Measurements from ENCODE around the gene TSPAN9. TPM values are rescaled to one million over a fixed set of nuclear protein-coding genes. Genes with fewer than 3 reads are reported as not detected.

TSPAN9 gene
- total RNA-seq, 2 experiments from 2014 or later = 0.15 TPM; not detected in 1

DNA sequence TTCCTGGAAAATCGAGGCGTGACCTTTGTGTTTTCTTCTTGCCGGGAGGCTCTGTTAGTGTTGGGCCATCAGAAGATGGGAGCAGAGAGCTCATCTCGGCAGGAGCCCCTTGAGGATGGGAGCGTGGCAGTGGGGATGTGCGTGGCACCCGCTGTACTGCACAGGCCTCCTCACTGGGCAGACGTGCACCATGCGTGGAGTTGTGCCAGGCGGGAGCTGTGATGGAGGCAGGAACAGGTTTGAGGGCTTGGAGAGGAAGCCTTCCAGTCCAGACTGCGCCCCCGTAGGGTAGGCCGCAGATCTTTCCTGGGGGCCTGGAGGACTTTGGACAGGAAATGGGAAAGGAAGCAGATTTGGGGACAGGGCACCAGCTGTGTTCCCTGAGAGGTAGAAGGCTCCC, 197.5 kb downstream of the TSPAN9 start:
- Mint-ChIP-seq H3K27me3 (no peaks in the 10 kb centered on the region), H3K4me1 (no peaks in the 10 kb centered on the region), H3K36me3 (ENCODE audit: low read depth) (no peaks in the 10 kb centered on the region), H3K4me3 (no peak overlapping the region), H3K27ac (no peak overlapping the region), H3K9me3 (no peaks in the 10 kb centered on the region)
- no peak for DNase-seq
- POLR2A ChIA-PET = no interaction called here
- CTCF ChIA-PET = interaction anchor here (1.2 to 2.0 kb wide), 7 partner anchors 8 to 205 kb away, joined by 3 to 13 read pairs (median 5); no protein-coding TSS in a partner anchor

DNA sequence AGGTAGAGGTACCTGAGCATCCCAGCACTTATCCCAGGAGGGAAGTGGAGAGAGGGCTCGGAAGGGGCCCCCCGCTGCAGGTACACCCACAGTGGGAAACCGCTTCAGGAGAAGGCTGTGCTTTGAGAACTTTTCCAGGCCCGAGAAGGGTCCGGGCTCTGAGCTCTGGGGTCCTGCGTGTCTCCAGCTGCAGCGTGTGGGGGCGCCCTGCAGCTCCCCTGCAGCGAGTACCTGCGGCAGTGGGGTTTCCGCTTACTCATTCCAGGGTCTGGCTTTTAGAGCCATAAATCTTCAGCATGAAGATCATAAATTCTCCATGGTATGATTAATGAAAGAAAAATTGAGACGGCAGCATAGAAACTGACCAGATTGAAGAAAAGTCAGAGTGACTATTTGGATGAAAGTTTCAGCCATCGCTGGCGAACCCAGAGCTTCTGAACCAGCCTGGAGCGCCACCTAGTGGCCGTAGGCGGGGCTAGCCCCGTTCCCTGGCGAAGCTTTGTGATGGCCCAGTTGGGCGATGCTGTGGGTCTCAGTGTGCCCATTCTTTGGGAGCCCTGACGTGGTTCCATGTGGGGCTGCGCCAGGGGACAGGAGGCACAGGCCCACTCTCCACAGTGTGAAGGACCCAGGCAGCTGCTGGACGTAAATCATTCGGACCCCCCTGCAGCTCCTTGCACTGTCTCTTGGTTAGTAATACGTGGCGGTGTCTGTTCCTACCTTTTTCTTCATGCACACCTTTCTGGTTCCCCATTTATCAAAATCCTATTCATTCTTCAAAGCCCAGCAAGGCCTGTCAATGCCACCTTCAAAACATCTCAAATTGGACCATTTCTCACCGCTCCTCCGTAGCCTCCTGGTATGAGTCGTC, 198.2 kb downstream of the TSPAN9 start:
- Mint-ChIP-seq H3K27me3 (no peaks in the 10 kb centered on the region), H3K9me3 (no peaks in the 10 kb centered on the region), H3K36me3 (ENCODE audit: low read depth) (no peaks in the 10 kb centered on the region), H3K27ac (no peak overlapping the region), H3K4me3 (no peak overlapping the region), H3K4me1 (no peaks in the 10 kb centered on the region)
- peak; percentile 76 for DNase-seq
- CTCF ChIA-PET = interaction anchor here (0.6 to 2.0 kb wide), 15 partner anchors 9 to 525 kb away, joined by 3 to 13 read pairs (median 3); no protein-coding TSS in a partner anchor
- POLR2A ChIA-PET = no interaction called here

DNA sequence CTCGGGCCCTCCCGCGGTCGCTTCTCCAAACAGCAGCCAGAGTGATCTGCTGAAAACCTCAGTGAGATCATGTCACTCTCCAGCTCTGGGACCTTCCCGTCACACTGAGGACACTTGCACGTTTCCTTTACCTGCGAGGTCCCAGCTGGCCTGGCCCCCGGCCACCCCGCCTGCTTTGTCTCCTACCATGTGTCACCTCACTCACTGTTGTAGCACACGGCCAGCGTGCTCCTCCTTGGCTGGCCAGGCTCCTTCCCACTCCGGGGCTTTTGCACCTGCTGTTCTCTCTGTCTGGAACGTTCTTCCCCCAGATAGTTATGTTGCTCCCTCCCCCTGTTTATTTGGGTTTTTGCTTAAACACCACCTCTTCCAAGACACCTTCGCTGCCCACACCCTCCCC, 199.0 kb downstream of the TSPAN9 start:
- DNase-seq = no peak
- Mint-ChIP-seq H3K27me3 (no peaks in the 10 kb centered on the region), H3K4me3 (no peak overlapping the region), H3K36me3 (ENCODE audit: low read depth) (no peaks in the 10 kb centered on the region), H3K4me1 (no peaks in the 10 kb centered on the region), H3K9me3 (no peaks in the 10 kb centered on the region), H3K27ac (no peak overlapping the region)
- POLR2A ChIA-PET = no interaction called here
- CTCF ChIA-PET = interaction anchor here (0.8 to 1.9 kb wide), 6 partner anchors 11 to 206 kb away, joined by 3 to 13 read pairs (median 5); no protein-coding TSS in a partner anchor

DNA sequence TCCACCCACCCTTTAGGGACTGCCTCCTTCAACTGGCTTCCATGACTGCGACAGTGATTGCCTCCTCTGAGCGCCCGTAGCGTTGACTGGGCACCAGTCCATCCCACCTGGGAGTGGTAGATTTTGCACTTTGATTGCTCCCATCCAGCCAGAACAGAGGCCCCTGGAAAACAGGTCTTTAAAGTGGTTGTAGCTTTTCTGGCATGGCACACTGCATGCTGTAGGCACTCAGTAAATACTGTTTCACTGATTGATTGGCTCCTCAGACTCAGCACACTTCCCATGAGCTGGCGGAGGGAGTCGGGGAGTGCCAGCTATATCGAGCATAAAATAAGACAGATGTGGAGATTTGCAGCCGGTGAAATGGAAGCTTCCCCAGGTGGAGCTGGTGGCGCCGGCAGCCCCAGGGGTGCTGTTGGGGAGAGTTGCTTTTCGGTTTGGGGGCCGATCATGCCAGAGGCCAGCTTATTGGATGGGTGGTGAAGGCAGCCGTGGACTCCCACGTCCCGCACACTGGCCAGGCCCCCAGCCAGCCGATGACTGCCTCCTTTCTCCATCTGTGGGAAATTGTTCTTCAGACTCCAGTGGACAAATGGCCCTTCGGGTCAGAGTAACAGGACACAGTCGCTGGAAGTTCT, 200.2 kb downstream of the TSPAN9 start:
- no peaks in the 10 kb centered on the region for H3K27me3 Mint-ChIP-seq
- ChIA-PET POLR2A (no interaction called here), CTCF (interaction anchor here (1.0 kb wide), 2 partner anchors 10 to 23 kb away, joined by 3 to 4 read pairs; no protein-coding TSS in a partner anchor)
- H3K27ac Mint-ChIP-seq = no peak overlapping the region
- no peaks in the 10 kb centered on the region for H3K9me3 Mint-ChIP-seq
- DNase-seq = no peak
- H3K36me3 Mint-ChIP-seq (ENCODE audit: low read depth) = no peaks in the 10 kb centered on the region
- H3K4me3 Mint-ChIP-seq = no peak overlapping the region
- H3K4me1 Mint-ChIP-seq = no peaks in the 10 kb centered on the region

DNA sequence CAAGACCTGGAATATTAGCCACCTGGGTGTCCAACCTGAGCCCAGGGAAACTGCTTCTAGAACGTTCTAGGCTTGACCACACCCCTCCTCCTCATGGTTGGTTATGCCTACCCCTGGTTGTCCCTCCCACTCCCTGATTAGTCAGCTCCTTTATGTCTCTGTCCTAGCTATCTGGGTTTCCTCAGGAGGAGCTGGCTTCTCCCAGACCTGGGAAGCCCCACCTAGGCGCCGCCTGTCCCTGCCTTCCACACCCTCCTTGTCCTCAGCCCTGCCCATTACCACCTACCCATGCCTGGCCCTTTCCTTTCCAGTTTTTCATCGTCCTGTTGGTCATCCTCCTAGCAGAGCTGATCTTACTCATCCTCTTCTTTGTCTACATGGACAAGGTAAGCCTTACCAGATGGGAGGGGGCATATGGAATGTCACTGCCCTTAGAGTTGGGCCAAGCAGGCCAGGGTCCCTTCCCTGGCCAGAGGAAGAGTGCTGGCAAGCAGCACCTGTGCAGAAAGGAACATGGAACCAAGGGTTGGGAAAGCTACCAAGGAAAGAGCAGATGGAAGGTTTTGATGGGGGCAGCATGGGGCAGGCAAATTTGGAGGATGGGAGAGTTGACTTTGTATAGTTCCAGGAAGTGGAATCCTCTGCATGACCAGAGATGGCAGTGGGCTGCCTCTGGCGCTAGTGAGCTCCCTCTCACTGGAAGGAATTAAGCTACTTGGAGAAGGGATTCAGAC, 201.7 kb downstream of the TSPAN9 start:
- Mint-ChIP-seq H3K9me3 (no peaks in the 10 kb centered on the region), H3K4me1 (no peaks in the 10 kb centered on the region), H3K4me3 (no peak overlapping the region), H3K27ac (peak overlapping the region; percentile 25), H3K27me3 (no peaks in the 10 kb centered on the region), H3K36me3 (ENCODE audit: low read depth) (no peaks in the 10 kb centered on the region)
- POLR2A ChIA-PET = no interaction called here
- CTCF ChIA-PET = no interaction called here
- no peak for DNase-seq

DNA sequence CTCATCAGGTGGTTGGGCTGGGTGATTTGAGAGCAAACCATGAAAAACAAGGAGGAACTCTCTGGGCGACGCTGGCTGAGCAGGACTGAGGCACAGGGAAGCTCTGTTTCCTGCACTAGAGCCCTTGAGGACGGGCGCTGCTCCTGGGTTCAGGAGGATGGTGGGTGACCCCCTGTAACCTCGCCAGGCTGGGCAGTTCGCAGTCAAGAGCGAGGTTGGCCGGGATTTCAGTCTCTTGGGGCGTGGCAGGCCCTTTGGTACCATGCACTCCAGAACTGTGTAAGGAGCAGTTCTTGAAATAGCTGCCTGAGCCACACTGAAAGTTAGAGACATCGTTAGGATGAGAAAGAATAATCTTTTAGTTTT, 202.2 kb downstream of the TSPAN9 start:
- Mint-ChIP-seq H3K36me3 (ENCODE audit: low read depth) (no peaks in the 10 kb centered on the region), H3K4me3 (no peak overlapping the region), H3K9me3 (no peaks in the 10 kb centered on the region), H3K27me3 (no peaks in the 10 kb centered on the region), H3K27ac (no peak overlapping the region), H3K4me1 (no peaks in the 10 kb centered on the region)
- ChIA-PET CTCF (interaction anchor here (1.2 kb wide), 1 partner anchor 10 kb away, joined by 5 read pairs; no protein-coding TSS in a partner anchor), POLR2A (no interaction called here)
- DNase-seq = no peak

DNA sequence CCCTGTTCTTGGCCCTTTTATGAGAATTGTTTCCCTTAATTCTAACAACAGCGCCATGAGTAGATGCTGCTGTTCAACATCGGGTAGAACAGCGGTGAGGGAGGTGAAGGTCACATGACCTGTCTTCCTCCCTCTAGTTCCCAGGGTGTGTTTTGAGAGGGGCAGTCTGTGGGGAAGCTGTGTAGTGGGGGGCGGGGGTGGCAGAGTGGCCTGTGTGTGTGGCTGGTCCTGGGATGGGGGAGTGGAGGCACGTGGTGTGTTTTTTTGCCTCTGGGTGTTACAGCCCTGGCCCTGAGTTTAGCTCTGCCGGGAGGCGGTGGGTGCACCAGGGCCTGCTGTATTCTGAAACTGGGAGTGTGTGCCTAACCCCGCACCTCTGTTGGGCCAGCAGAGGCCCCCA, 202.7 kb downstream of the TSPAN9 start:
- POLR2A ChIA-PET = no interaction called here
- no peaks in the 10 kb centered on the region for H3K36me3 Mint-ChIP-seq (ENCODE audit: low read depth)

DNA sequence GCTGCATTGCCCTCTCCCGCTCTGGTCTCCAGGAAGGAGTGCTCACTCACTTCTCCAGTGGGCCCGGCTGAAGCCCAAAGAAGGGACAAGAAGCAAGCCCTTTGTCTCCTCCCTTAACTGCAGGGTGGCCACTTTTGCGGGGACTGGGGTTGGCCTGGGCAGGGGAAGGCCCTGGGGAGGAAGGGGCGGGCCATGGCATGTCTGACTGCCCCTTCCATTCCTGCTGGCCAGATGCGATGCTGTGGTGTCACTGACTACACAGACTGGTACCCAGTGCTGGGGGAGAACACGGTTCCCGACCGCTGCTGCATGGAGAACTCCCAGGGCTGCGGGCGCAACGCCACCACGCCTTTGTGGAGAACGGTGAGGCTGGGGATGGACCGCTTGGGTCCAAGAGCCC, 203.8 kb downstream of the TSPAN9 start:
- Mint-ChIP-seq H3K36me3 (ENCODE audit: low read depth) (no peaks in the 10 kb centered on the region), H3K4me3 (no peak overlapping the region), H3K4me1 (no peaks in the 10 kb centered on the region), H3K27me3 (no peaks in the 10 kb centered on the region), H3K9me3 (no peaks in the 10 kb centered on the region), H3K27ac (no peak overlapping the region)
- POLR2A ChIA-PET = no interaction called here
- CTCF ChIA-PET = interaction anchor here (0.9 to 1.0 kb wide), 2 partner anchors 19 to 208 kb away, joined by 3 read pairs; no protein-coding TSS in a partner anchor
- no peak for DNase-seq

More for the DNA sequence above, 202.7 kb downstream of the TSPAN9 start:
- Mint-ChIP-seq H3K4me3 (no peak overlapping the region), H3K27ac (no peak overlapping the region), H3K4me1 (no peaks in the 10 kb centered on the region), H3K27me3 (no peaks in the 10 kb centered on the region), H3K9me3 (no peaks in the 10 kb centered on the region)
- CTCF ChIA-PET = interaction anchor here (0.9 to 1.2 kb wide), 3 partner anchors 9 to 206 kb away, joined by 3 to 5 read pairs (median 3); no protein-coding TSS in a partner anchor
- no peak for DNase-seq

DNA sequence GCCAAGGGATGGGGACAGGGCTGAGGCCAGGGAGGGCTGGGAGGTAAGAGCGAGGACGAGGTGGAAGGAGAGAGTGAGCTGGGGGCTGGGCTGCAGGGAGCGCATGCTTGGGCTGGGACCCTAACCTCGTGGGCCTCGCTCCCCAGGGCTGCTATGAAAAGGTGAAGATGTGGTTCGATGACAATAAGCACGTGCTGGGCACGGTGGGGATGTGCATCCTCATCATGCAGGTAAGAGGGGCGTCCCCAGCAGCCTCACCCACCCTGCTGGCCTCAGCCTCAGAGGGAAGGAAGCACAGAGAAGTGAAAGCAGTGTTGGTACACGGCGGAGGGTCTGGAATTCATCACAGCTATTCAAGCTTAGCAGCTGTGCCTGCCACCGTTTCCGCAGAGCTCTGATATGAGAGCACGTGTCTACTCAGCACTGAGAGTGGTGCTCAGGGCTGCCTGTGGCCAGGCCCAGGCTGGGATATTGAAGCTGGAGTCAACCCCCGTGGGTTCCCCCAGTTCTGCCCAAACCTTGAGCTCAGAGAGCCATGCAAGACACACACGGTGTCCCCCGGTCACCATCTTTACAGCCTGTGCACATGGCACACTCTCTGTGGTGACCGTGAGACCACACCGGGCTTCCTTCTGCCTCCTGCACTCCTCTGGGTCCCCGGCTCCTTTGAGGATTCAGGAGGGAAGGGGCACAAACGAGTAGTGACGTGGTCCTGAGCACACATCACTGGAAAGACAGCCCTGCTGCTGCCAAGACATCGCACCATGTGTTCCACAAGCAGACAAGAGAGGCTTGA, 204.6 kb downstream of the TSPAN9 start:
- ChIA-PET CTCF (no interaction called here), POLR2A (no interaction called here)
- no peaks in the 10 kb centered on the region for H3K4me1 Mint-ChIP-seq
- DNase-seq = no peak
- no peak overlapping the region for H3K4me3 Mint-ChIP-seq
- H3K27me3 Mint-ChIP-seq = no peaks in the 10 kb centered on the region
- no peaks in the 10 kb centered on the region for H3K9me3 Mint-ChIP-seq
- H3K36me3 Mint-ChIP-seq (ENCODE audit: low read depth) = no peaks in the 10 kb centered on the region
- no peak overlapping the region for H3K27ac Mint-ChIP-seq

DNA sequence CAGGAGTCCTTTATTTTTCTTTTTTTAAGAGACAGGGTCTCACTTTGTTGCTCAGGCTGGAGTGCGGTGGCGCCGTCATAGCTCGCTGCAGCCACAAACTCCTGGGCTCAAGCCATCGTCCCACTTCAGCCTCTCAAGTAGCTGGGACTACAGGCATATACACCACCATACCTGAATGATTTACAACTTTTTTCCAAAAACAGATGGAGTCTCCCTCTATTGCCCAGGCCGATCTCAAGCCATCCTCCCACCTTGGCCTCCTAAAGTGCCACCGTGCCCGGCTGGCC, 205.1 kb downstream of the TSPAN9 start:
- Mint-ChIP-seq H3K4me1 (no peaks in the 10 kb centered on the region), H3K4me3 (no peak overlapping the region), H3K36me3 (ENCODE audit: low read depth) (no peaks in the 10 kb centered on the region), H3K27ac (no peak overlapping the region), H3K27me3 (no peaks in the 10 kb centered on the region), H3K9me3 (no peaks in the 10 kb centered on the region)
- POLR2A ChIA-PET = no interaction called here
- CTCF ChIA-PET = no interaction called here
- no peak for DNase-seq

DNA sequence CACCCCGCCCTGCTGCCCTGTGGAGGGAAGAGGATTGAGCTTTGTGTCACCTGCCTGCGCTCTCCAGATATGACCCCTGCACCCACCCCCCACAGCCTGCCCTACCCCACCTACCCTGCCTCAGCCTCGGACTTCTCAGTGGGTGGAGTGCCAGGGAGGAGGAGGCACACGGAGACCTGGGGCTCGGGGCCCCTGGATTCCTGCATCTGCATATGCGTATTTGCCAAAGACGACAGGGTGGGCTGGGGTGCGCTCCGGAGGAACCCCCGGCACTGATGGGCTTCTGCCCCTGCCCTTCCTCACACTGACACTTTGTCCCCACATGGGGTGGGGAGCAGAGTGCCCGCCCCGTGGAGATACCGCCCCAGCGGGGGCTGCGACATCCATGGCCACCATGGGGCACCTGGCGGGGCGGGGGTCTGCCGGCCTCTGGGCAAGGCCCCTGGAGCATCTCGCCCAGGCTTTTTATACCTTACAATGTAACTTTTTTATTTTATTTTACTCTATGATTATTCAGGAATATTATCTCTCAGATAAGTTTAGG, 206.0 kb downstream of the TSPAN9 start:
- H3K27me3 Mint-ChIP-seq = no peaks in the 10 kb centered on the region

DNA sequence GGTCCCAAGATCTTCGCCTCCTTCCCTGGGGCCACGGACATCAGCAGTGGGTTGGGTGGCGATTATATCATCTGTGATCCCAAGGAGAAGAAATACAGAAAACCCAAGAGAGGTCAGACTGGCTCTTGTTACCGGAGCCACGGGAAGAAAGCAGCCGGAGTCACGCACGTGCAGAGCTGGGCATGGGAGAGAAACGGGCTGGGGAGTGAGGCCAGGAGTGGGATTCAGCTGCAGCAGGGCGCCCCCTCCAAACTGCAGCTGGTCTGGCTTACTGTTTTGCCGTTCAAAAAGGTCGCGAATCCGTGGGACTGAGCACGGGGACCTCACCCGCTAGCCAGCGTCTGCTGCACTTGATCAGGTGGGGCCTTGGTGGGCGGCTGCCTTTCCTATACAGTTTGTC, 207.2 kb downstream of the TSPAN9 start:
- no peaks in the 10 kb centered on the region for H3K36me3 Mint-ChIP-seq (ENCODE audit: low read depth)

More for the DNA sequence above, 206.0 kb downstream of the TSPAN9 start:
- Mint-ChIP-seq H3K9me3 (no peaks in the 10 kb centered on the region), H3K27ac (no peak overlapping the region), H3K36me3 (ENCODE audit: low read depth) (no peaks in the 10 kb centered on the region), H3K4me3 (no peak overlapping the region), H3K4me1 (no peaks in the 10 kb centered on the region)
- ChIA-PET CTCF (no interaction called here), POLR2A (no interaction called here)
- no peak for DNase-seq

More for the DNA sequence above, 207.2 kb downstream of the TSPAN9 start:
- ChIA-PET CTCF (no interaction called here), POLR2A (no interaction called here)
- Mint-ChIP-seq H3K4me1 (no peaks in the 10 kb centered on the region), H3K27me3 (peaks cover 3% of the 10 kb centered on the region), H3K9me3 (no peaks in the 10 kb centered on the region), H3K4me3 (no peak overlapping the region), H3K27ac (no peak overlapping the region)
- DNase-seq = no peak
